HG02884 (cell line): ENCODE measurements around the gene SEPTIN12.

Source experiments
- ATAC-seq: cut with Tn5 transposase; IDR thresholded peaks from one replicate; pipeline ENCODE4 v1.9.1; 2021; ENCODE audit warnings: mild to moderate bottlenecking, moderate library complexity; ENCODE audit not compliant: unreplicated experiment

The SEPTIN12 gene

GRCh38 chr16:4787627-4788482 lies at the start of gene SEPTIN12:
TSS of gene SEPTIN12 (minus strand) at chr16:4788345. CDS start at chr16:4787645, 700 bp downstream.
- no peak for ATAC-seq

DNA sequence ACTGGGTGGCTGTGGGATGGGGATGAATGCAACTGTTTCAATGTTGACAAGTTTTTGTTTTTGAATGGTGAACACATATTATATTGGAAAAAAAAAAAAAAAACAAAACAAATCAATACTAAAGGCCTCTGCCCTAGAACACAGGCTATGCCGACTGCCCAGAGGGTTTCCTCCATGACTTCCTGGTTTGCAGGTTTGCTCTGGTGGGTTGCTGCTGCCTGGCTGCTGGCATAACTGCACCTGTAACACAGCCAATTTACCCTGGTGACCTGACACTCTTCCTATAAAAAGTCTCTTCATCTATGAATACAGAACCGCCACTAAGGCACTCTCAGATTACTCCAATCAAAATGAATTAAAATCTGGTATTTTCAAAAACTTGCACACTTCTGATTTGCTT lies 48.6 kb upstream of the SEPTIN12 start:
- ATAC-seq = no peak

GRCh38 chr16:4833584-4833983 lies 45.4 kb upstream of the SEPTIN12 start:
- ATAC-seq = no peak

- ATAC-seq = no peak
Measured at GRCh38 chr16:4832698-4833343, 44.7 kb upstream of the SEPTIN12 start.

DNA sequence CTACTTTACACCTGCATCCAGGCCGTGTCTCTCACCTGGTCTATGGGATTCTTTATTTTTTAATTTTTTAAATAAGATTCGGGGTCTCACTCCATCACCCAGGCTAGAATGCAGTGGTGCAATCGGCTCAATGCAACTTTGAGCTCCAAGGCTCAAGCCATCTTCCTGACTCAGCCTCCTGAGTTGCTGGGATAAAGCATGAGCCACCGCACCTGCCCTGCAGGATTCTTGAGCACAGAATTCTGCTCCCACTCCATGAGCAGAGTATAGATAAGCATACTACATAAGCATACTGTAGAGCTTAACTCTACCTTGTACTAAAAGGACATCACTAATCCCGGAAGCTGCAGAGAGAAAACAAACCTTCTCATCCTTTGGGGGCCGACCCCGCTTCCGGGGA lies 43.5 kb upstream of the SEPTIN12 start:
- ATAC-seq = no peak

DNA sequence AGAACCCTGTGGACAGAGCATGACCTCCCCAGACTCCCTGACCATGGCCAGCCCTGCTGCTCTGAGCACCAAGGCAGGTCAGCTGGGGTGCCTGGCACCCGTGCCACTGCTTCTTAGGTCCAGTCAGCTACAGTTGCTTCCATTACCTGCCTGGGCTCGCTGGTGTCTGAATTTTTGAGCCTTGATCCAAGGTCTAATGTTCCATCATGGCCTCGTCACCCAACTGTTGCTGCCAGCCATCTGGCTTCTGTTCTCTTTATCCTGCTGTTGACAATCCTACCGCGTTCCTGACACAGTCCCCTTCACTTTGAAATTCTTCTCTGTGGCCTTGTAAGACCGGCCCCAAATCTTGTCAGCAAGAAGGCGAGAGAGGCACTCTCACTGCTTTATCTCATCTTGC lies 42.3 kb upstream of the SEPTIN12 start:
- ATAC-seq = no peak

GRCh38 chr16:4828567-4829321 lies 40.6 kb upstream of the SEPTIN12 start:
- ATAC-seq = no peak

DNA sequence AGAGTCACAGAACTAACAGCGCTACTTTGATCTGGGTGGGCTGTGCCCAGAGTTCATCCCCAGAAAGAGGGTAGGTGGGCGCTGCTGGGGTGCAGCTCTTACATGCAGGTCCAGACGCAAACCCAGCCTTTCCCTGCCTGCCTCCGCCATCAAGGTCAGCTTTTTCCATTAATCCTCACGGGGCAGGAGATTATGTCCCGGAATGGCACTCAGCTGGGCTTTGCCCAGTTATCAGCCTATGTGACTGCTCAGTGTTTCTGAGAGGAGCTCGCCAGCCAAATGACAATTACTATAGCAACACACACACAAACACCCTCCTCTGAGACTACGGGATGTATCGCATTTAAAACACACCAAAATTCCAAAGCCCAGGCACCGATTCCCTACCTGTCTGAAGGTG lies 38.8 kb upstream of the SEPTIN12 start:
- no peak for ATAC-seq

- ATAC-seq = no peak
Measured at GRCh38 chr16:4826526-4826925, 38.4 kb upstream of the SEPTIN12 start.

GRCh38 chr16:4825196-4825595 lies 37.1 kb upstream of the SEPTIN12 start:
- no peak for ATAC-seq

GRCh38 chr16:4820652-4821051 lies 32.5 kb upstream of the SEPTIN12 start:
- no peak for ATAC-seq

DNA sequence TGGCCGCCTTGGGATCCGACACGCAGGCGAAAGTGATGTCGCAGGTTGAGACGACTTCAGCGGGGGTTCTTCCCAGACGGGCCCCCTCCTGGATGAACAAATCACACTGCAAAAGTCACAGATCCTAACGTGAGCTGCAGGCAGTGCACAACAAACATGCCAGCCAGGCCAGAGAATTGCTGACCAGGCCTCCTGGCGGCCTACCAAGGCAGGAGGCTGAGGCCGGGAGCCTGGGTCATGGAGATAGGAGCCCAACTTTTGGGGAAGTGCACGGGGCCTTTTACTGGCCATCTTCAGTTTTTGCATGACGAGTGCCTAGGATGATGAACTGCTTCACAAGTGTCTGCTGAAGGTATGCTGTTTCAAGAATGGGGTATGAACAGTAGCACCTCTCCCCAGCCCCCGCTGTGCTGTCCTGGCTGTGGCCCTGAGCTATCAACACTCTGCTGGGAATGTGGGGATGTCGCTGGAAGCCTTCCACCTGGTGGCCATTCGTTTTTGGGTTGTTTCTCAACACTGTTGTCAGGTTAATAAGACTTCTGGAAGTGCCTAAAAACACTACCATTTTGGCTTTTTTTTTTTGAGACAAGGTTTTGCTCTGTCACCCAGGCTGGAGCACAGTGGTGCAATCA lies 26.5 kb upstream of the SEPTIN12 start:
- no peak for ATAC-seq

DNA sequence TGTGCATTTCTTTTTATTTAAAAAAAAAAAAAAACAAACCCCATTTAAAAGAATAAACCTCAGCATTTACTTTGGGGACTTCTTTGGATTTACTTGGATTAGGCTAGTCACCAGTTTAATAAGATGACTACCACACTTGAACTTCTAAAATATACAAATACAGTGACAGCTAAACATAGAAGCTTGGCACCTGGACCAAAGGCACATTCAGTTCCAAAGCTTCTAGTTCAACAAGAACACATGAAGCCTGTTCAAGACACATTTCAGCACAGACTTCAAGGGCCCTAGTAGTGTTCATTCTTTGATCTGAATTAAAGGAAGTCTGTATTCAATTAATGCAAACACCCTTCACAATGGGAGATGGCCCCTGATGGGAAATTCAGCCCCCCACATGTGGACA lies 25.9 kb upstream of the SEPTIN12 start:
- ATAC-seq = no peak

- no peak for ATAC-seq
Measured at GRCh38 chr16:4813251-4814003, 25.3 kb upstream of the SEPTIN12 start.

- no peak for ATAC-seq
Measured at GRCh38 chr16:4811773-4812172, 23.6 kb upstream of the SEPTIN12 start.

DNA sequence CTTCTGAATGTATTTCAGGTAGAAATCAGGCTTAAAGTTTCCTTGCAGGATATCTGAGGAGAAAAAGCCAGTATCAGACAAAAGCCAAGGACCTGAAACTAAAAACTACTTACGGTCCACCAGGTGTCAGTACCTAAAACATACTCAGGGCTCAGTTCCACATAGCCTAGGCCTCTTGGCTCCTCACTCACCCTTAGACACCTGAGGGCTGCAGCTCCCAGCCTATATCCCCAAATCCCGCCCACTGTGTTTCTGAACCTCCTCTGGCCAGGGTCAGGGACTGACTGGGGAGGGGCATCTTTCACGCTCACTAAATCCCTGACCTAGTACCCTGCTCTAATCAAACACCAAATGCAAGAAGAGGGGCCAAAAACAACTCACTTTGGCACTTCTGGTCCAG lies 23.1 kb upstream of the SEPTIN12 start:
- no peak for ATAC-seq

DNA sequence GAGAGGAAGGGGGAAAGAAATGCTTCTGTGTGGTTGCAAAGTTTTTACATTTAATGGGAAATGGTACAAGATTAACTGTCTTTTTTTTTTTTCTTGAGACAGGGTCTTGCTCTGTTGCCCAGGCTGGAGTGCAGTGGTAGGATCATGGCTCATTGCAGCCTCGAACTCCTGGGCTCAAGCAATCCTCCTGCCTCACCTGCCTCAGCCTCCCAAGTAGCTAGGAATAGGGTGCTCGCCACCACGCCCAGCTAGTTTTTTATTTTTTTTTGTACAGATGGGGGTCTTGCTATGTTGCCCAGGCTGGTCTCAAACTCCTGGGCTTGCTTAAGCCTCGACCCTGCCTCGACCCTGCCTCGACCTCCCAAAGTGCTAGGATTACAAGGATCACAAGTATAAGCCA lies 18.1 kb upstream of the SEPTIN12 start:
- ATAC-seq = no peak

- ATAC-seq = no peak
Measured at GRCh38 chr16:4805231-4805630, 17.1 kb upstream of the SEPTIN12 start.

- ATAC-seq = no peak
Measured at GRCh38 chr16:4803898-4804762, 16.0 kb upstream of the SEPTIN12 start.
